HUES48 (cell line): ENCODE results near the gene BNC2.

ENCODE experiments used
- H3K27ac ChIP-seq: one replicate; pipeline ENCODE4 v1.7.0; 2013; ENCODE audit warnings: low read depth, low read length, inconsistent platforms
- H3K27me3 ChIP-seq: 2 replicates; pipeline ENCODE4 v1.6.1; 2013; ENCODE audit warnings: mild to moderate bottlenecking, low read length; ENCODE audit not compliant: control insufficient read depth, insufficient read depth
- H3K36me3 ChIP-seq: 2 replicates; pipeline ENCODE4 v1.6.1; 2013; ENCODE audit warnings: low read length; ENCODE audit not compliant: control insufficient read depth, insufficient read depth
- H3K4me1 ChIP-seq: 2 replicates; pipeline ENCODE4 v1.6.1; 2013; ENCODE audit warnings: mild to moderate bottlenecking, low read length; ENCODE audit not compliant: control insufficient read depth, insufficient read depth
- H3K4me3 ChIP-seq: 2 replicates; pipeline ENCODE4 v1.5.1; 2013; ENCODE audit warnings: mild to moderate bottlenecking, low read depth, low read length
- H3K9ac ChIP-seq: 2 replicates; pipeline ENCODE4 v1.6.1; 2013; ENCODE audit warnings: mild to moderate bottlenecking, low read depth, low read length, moderate library complexity
- H3K9me3 ChIP-seq: 2 replicates; pipeline ENCODE4 v1.6.1; 2013; ENCODE audit warnings: low read length; ENCODE audit not compliant: control insufficient read depth, insufficient read depth

The BNC2 gene

GRCh38 chr9:16794103-16794502 lies 76.4 kb downstream of the BNC2 start:
- H3K27me3 ChIP-seq = no peaks in the 10 kb centered on the region
- no peaks in the 10 kb centered on the region for H3K9me3 ChIP-seq
- H3K9ac ChIP-seq = no peak overlapping the region
- H3K36me3 ChIP-seq = no peaks in the 10 kb centered on the region
- H3K4me1 ChIP-seq = peaks cover 37% of the 10 kb centered on the region
- H3K4me3 ChIP-seq = no peak overlapping the region
- no peak overlapping the region for H3K27ac ChIP-seq

GRCh38 chr9:16787724-16788123 lies 82.7 kb downstream of the BNC2 start:
- Histone ChIP-seq H3K9me3 (no peaks in the 10 kb centered on the region), H3K4me1 (peaks cover 14% of the 10 kb centered on the region), H3K9ac (no peak overlapping the region), H3K4me3 (no peak overlapping the region), H3K27me3 (no peaks in the 10 kb centered on the region), H3K36me3 (no peaks in the 10 kb centered on the region), H3K27ac (no peak overlapping the region)

GRCh38 chr9:16784002-16784401 lies 86.5 kb downstream of the BNC2 start:
- Histone ChIP-seq H3K27ac (no peak overlapping the region), H3K4me3 (no peak overlapping the region), H3K9me3 (no peaks in the 10 kb centered on the region), H3K36me3 (no peaks in the 10 kb centered on the region), H3K9ac (no peak overlapping the region), H3K4me1 (peaks cover 14% of the 10 kb centered on the region), H3K27me3 (no peaks in the 10 kb centered on the region)

GRCh38 chr9:16782490-16782889 lies 88.0 kb downstream of the BNC2 start:
- H3K9ac ChIP-seq = no peak overlapping the region
- H3K9me3 ChIP-seq = no peaks in the 10 kb centered on the region
- H3K27ac ChIP-seq = no peak overlapping the region
- no peak overlapping the region for H3K4me3 ChIP-seq
- peaks cover 14% of the 10 kb centered on the region for H3K4me1 ChIP-seq
- H3K36me3 ChIP-seq = no peaks in the 10 kb centered on the region
- no peaks in the 10 kb centered on the region for H3K27me3 ChIP-seq

- no peaks in the 10 kb centered on the region for H3K36me3 ChIP-seq
- no peak overlapping the region for H3K9ac ChIP-seq
- H3K27ac ChIP-seq = no peak overlapping the region
- no peaks in the 10 kb centered on the region for H3K27me3 ChIP-seq
- no peak overlapping the region for H3K4me3 ChIP-seq
- no peaks in the 10 kb centered on the region for H3K9me3 ChIP-seq
- H3K4me1 ChIP-seq = peaks cover 20% of the 10 kb centered on the region
Observed at GRCh38 chr9:16775330-16775729, 95.1 kb downstream of the BNC2 start.

GRCh38 chr9:16773617-16774016 lies 96.9 kb downstream of the BNC2 start:
- no peaks in the 10 kb centered on the region for H3K9me3 ChIP-seq
- no peaks in the 10 kb centered on the region for H3K36me3 ChIP-seq
- no peak overlapping the region for H3K4me3 ChIP-seq
- H3K9ac ChIP-seq = no peak overlapping the region
- peaks cover 37% of the 10 kb centered on the region for H3K4me1 ChIP-seq
- H3K27me3 ChIP-seq = no peaks in the 10 kb centered on the region
- H3K27ac ChIP-seq = no peak overlapping the region

GRCh38 chr9:16773116-16773515 lies 97.4 kb downstream of the BNC2 start:
- H3K4me1 ChIP-seq = peaks cover 42% of the 10 kb centered on the region
- H3K27me3 ChIP-seq = no peaks in the 10 kb centered on the region
- no peak overlapping the region for H3K27ac ChIP-seq
- no peak overlapping the region for H3K4me3 ChIP-seq
- no peak overlapping the region for H3K9ac ChIP-seq
- no peaks in the 10 kb centered on the region for H3K36me3 ChIP-seq
- H3K9me3 ChIP-seq = no peaks in the 10 kb centered on the region

- Histone ChIP-seq H3K9me3 (no peaks in the 10 kb centered on the region), H3K9ac (no peak overlapping the region), H3K4me3 (no peak overlapping the region), H3K4me1 (peaks cover 58% of the 10 kb centered on the region), H3K27ac (no peak overlapping the region), H3K36me3 (no peaks in the 10 kb centered on the region), H3K27me3 (no peaks in the 10 kb centered on the region)
Observed at GRCh38 chr9:16771356-16771755, 99.1 kb downstream of the BNC2 start.

GRCh38 chr9:16769291-16769690 lies 101.2 kb downstream of the BNC2 start:
- peak overlapping the region; percentile 73 for H3K27ac ChIP-seq
- H3K4me1 ChIP-seq = peaks cover 60% of the 10 kb centered on the region
- H3K36me3 ChIP-seq = no peaks in the 10 kb centered on the region
- peak overlapping the region; percentile 7; the same call in 1 of the 2 replicates for H3K4me3 ChIP-seq
- H3K9me3 ChIP-seq = no peaks in the 10 kb centered on the region
- H3K27me3 ChIP-seq = no peaks in the 10 kb centered on the region
- no peak overlapping the region for H3K9ac ChIP-seq

- Histone ChIP-seq H3K4me3 (peak overlapping the region; percentile 7; the same call in 1 of the 2 replicates), H3K27me3 (no peaks in the 10 kb centered on the region), H3K36me3 (no peaks in the 10 kb centered on the region), H3K27ac (peak overlapping the region; percentile 80), H3K9me3 (no peaks in the 10 kb centered on the region), H3K9ac (no peak overlapping the region), H3K4me1 (peaks cover 58% of the 10 kb centered on the region)
Observed at GRCh38 chr9:16768816-16769215, 101.7 kb downstream of the BNC2 start.

- no peaks in the 10 kb centered on the region for H3K36me3 ChIP-seq
- no peaks in the 10 kb centered on the region for H3K27me3 ChIP-seq
- no peak overlapping the region for H3K9ac ChIP-seq
- no peak overlapping the region for H3K4me3 ChIP-seq
- no peaks in the 10 kb centered on the region for H3K9me3 ChIP-seq
- no peak overlapping the region for H3K27ac ChIP-seq
- peaks cover 54% of the 10 kb centered on the region for H3K4me1 ChIP-seq
Observed at GRCh38 chr9:16767366-16767765, 103.1 kb downstream of the BNC2 start.

GRCh38 chr9:16763946-16764345 lies 106.5 kb downstream of the BNC2 start:
- no peak overlapping the region for H3K27ac ChIP-seq
- peaks cover 26% of the 10 kb centered on the region for H3K4me1 ChIP-seq
- H3K9ac ChIP-seq = no peak overlapping the region
- no peaks in the 10 kb centered on the region for H3K9me3 ChIP-seq
- H3K4me3 ChIP-seq = no peak overlapping the region
- no peaks in the 10 kb centered on the region for H3K36me3 ChIP-seq
- no peaks in the 10 kb centered on the region for H3K27me3 ChIP-seq
